ENCODE results near the gene KRTAP10-10.
"Not testable (repeated sequence)": the region's sequence is repeated elsewhere in the genome, so short reads cannot be mapped to it uniquely, and the experiment has no call there.

Gene KRTAP10-10

GRCh38 chr21:44603109-44603875, 33.9 kb upstream of the KRTAP10-10 start:
- no peak for DNase-seq

GRCh38 chr21:44603911-44604310, 33.2 kb upstream of the KRTAP10-10 start:
- no peak for DNase-seq

- DNase-seq, result no peak
Observed at GRCh38 chr21:44606495-44606894, 30.7 kb upstream of the KRTAP10-10 start.

GRCh38 chr21:44609193-44609592, 28.0 kb upstream of the KRTAP10-10 start:
- DNase-seq, result no peak

- DNase-seq, result not testable (repeated sequence)
Observed at GRCh38 chr21:44610157-44610843, 26.9 kb upstream of the KRTAP10-10 start.

- DNase-seq, result no peak
Observed at GRCh38 chr21:44611551-44611950, 25.6 kb upstream of the KRTAP10-10 start.

- no peak for DNase-seq
Observed at GRCh38 chr21:44612029-44612486, 25.1 kb upstream of the KRTAP10-10 start, which contains the start of gene KRTAP10-8. TSS of gene KRTAP10-8 (plus strand) at chr21:44612079. CDS start at chr21:44612101, 22 bp downstream.

GRCh38 chr21:44612669-44613229, 24.4 kb upstream of the KRTAP10-10 start:
- DNase-seq, result no peak

GRCh38 chr21:44613386-44614155, 23.6 kb upstream of the KRTAP10-10 start:
- no peak for DNase-seq

GRCh38 chr21:44614161-44614631, 23.0 kb upstream of the KRTAP10-10 start:
- no peak for DNase-seq

- no peak for DNase-seq
Observed at GRCh38 chr21:44614961-44615391, 22.2 kb upstream of the KRTAP10-10 start.

- DNase-seq, result no peak
Observed at GRCh38 chr21:44615466-44615865, 21.7 kb upstream of the KRTAP10-10 start.

GRCh38 chr21:44615911-44616590, 21.1 kb upstream of the KRTAP10-10 start:
- DNase-seq, result no peak

GRCh38 chr21:44616591-44616926, 20.6 kb upstream of the KRTAP10-10 start:
- DNase-seq, result no peak

- DNase-seq, result no peak
Observed at GRCh38 chr21:44617071-44617501, 20.1 kb upstream of the KRTAP10-10 start.

GRCh38 chr21:44618504-44618903, 18.7 kb upstream of the KRTAP10-10 start:
- DNase-seq, result no peak

- DNase-seq, result no peak
Observed at GRCh38 chr21:44618909-44619308, 18.2 kb upstream of the KRTAP10-10 start.

GRCh38 chr21:44619886-44620285, 17.3 kb upstream of the KRTAP10-10 start:
- no peak for DNase-seq

GRCh38 chr21:44623575-44623974, 13.6 kb upstream of the KRTAP10-10 start:
- DNase-seq, result no peak

- no peak for DNase-seq
Observed at GRCh38 chr21:44625756-44626155, 11.4 kb upstream of the KRTAP10-10 start.

GRCh38 chr21:44626262-44626661, 10.9 kb upstream of the KRTAP10-10 start:
- DNase-seq, result no peak

- DNase-seq, result no peak
Observed at GRCh38 chr21:44626673-44627143, 10.4 kb upstream of the KRTAP10-10 start, which contains the start of gene KRTAP10-9. TSS of gene KRTAP10-9 (plus strand) at chr21:44627093. CDS start at chr21:44627172, 79 bp downstream.

Data from NCI-H2029 (cell line).